ENCODE data around the gene CDKN2AIP.
"Not testable (repeated sequence)": the region's sequence is repeated elsewhere in the genome, so short reads cannot be mapped to it uniquely, and the experiment has no call there.

- TF ChIP-seq, protein P1, sequence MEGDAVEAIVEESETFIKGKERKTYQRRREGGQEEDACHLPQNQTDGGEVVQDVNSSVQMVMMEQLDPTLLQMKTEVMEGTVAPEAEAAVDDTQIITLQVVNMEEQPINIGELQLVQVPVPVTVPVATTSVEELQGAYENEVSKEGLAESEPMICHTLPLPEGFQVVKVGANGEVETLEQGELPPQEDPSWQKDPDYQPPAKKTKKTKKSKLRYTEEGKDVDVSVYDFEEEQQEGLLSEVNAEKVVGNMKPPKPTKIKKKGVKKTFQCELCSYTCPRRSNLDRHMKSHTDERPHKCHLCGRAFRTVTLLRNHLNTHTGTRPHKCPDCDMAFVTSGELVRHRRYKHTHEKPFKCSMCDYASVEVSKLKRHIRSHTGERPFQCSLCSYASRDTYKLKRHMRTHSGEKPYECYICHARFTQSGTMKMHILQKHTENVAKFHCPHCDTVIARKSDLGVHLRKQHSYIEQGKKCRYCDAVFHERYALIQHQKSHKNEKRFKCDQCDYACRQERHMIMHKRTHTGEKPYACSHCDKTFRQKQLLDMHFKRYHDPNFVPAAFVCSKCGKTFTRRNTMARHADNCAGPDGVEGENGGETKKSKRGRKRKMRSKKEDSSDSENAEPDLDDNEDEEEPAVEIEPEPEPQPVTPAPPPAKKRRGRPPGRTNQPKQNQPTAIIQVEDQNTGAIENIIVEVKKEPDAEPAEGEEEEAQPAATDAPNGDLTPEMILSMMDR (conservative IDR thresholded peaks at IDR 0.05; ENCODE audit: low read length): not testable (repeated sequence)
- TF ChIP-seq EZH2phosphoT487 (IDR thresholded peaks at IDR 0.05; ENCODE audit: borderline replicate concordance, low read depth, low read length): not testable (repeated sequence)
Measured at GRCh38 chr4:183482515-183483095, 38.2 kb downstream of the CDKN2AIP start.
